K562 (cell line): ENCODE results near the gene C22orf39. TPM values are rescaled to one million over a fixed set of nuclear protein-coding genes. Genes with fewer than 3 reads are reported as not detected.

Experiments
- DMBX1 ChIP-seq: fragments of 250-450 bp; sonication (Bioruptor Pico); IDR thresholded peaks from 2 replicates; pipeline ENCODE4 v1.8.0; 2022; ENCODE audit warnings: inconsistent platforms, mild to moderate bottlenecking, moderate library complexity, borderline replicate concordance
- EGR1 ChIP-seq: fragments of 450-650 bp; conservative IDR thresholded peaks from 2 replicates; pipeline ENCODE4 v1.6.1; 2017; ENCODE audit warnings: mild to moderate bottlenecking
- GABPB2 ChIP-seq: fragments of 250-450 bp; sonication (Bioruptor Pico); conservative IDR thresholded peaks from 2 replicates; pipeline ENCODE4 v1.5.1; 2021; ENCODE audit warnings: mild to moderate bottlenecking
- IFI16 ChIP-seq: fragments of 250-450 bp; sonication (Bioruptor Pico); IDR thresholded peaks from 2 replicates; pipeline ENCODE4 v2.1.2; 2022; ENCODE audit warnings: mild to moderate bottlenecking, inconsistent platforms
- JUN ChIP-seq, 2 experiments: sonication (generic) in 1 of 2; formaldehyde crosslinking in 1 of 2; IDR thresholded peaks; 2 replicates each; pipeline versions ENCODE4 v1.6.1 to v1.8.0; 2012 to 2022; ENCODE audit warnings: borderline replicate concordance in 2 of 2, mild to moderate bottlenecking in 2 of 2, improper control_type of control experiment in 1 of 2, low read depth in 1 of 2, low read length in 1 of 2, missing genetic modification reagents in 1 of 2
- MEF2A ChIP-seq: IDR thresholded peaks from 2 replicates; pipeline ENCODE4 v1.6.1; 2011; ENCODE audit warnings: low read depth, mild to moderate bottlenecking, low read length, moderate library complexity; ENCODE audit not compliant: control insufficient read depth
- OTX1 ChIP-seq: fragments of 450-650 bp; formaldehyde crosslinking; IDR thresholded peaks from 2 replicates; pipeline ENCODE4 v1.4.0; 2022; ENCODE audit warnings: mild to moderate bottlenecking
- PCBP2 ChIP-seq: fragments of 200-400 bp; formaldehyde crosslinking; IDR thresholded peaks from 2 replicates; pipeline ENCODE4 v1.6.1; 2018; ENCODE audit warnings: low read length, low read depth, mild to moderate bottlenecking, moderate library complexity; ENCODE audit not compliant: poor library complexity, severe bottlenecking
- POU5F1 ChIP-seq: fragments of 150-350 bp; IDR thresholded peaks from 2 replicates; pipeline ENCODE4 v1.6.1; 2014; ENCODE audit warnings: borderline replicate concordance, low read length, low read depth, mild to moderate bottlenecking; ENCODE audit not compliant: partially characterized antibody
- PPARD ChIP-seq: fragments of 250-450 bp; sonication (Bioruptor Pico); IDR thresholded peaks from 2 replicates; pipeline ENCODE4 v1.8.0; 2022; ENCODE audit warnings: inconsistent platforms, mild to moderate bottlenecking, moderate library complexity
- RAD21 ChIP-seq, 2 experiments: fragments of 250-450 bp in 1 of 2; fragments of 450-650 bp in 1 of 2; sonication (Bioruptor Pico) in 1 of 2; formaldehyde crosslinking in 1 of 2; IDR thresholded peaks in 1 of 2; conservative IDR thresholded peaks in 1 of 2; 2 replicates each; pipeline versions ENCODE4 v1.4.0 to v1.8.0; 2020 to 2022; ENCODE audit warnings: mild to moderate bottlenecking in 2 of 2, moderate library complexity in 1 of 2
- RBFOX2 ChIP-seq: fragments of 200-400 bp; formaldehyde crosslinking; IDR thresholded peaks from 2 replicates; pipeline ENCODE4 v1.6.1; 2017; ENCODE audit warnings: low read depth, mild to moderate bottlenecking, low read length, moderate library complexity
- SAP30 ChIP-seq: fragments of 200-600 bp; sonication (generic); IDR thresholded peaks from 2 replicates; pipeline ENCODE4 v1.6.1; 2012; ENCODE audit warnings: borderline replicate concordance, low read depth, mild to moderate bottlenecking, moderate library complexity, low read length, control low read depth, inconsistent platforms; ENCODE audit not compliant: insufficient read depth, poor library complexity, severe bottlenecking
- SUPT5H ChIP-seq: fragments of 450-650 bp; IDR thresholded peaks from 2 replicates; pipeline ENCODE4 v1.6.1; 2016
- TAF7 ChIP-seq: fragments of 450-650 bp; IDR thresholded peaks from 2 replicates; pipeline ENCODE4 v1.6.1; 2016; ENCODE audit warnings: missing genetic modification characterization, missing compliant biosample characterization
- U2AF2 ChIP-seq: fragments of 200-400 bp; formaldehyde crosslinking; optimal IDR thresholded peaks from 2 replicates; pipeline ENCODE3; 2017; ENCODE audit warnings: low read depth, mild to moderate bottlenecking, low read length
- ZC3H4 ChIP-seq: sonication (generic); formaldehyde crosslinking; IDR thresholded peaks from 2 replicates; pipeline ENCODE4 v1.9.0; 2021; ENCODE audit warnings: missing genetic modification reagents, borderline replicate concordance
- ZKSCAN1 ChIP-seq: fragments of 150-350 bp; IDR thresholded peaks from 2 replicates; pipeline ENCODE4 v1.6.1; 2016; ENCODE audit warnings: low read depth, low read length
- ZNF507 ChIP-seq: conservative IDR thresholded peaks from 2 replicates; pipeline ENCODE4 v1.6.1; 2017; ENCODE audit warnings: missing genetic modification characterization, missing compliant biosample characterization
- ZNF57 ChIP-seq: fragments of 450-650 bp; formaldehyde crosslinking; IDR thresholded peaks from 2 replicates; pipeline ENCODE4 v1.4.0; 2020; ENCODE audit warnings: mild to moderate bottlenecking, moderate library complexity
- ZNF655 ChIP-seq: fragments of 250-450 bp; sonication (Bioruptor Pico); IDR thresholded peaks from 2 replicates; pipeline ENCODE4 v1.5.0; 2021
- polyA plus RNA-seq, 8 experiments: library from polyadenylated mRNA; depleted of rRNA in 4 of 8; stranded (reverse) in 5 of 8; unstranded in 3 of 8; fragments of >200 nt; fragmentation: Nextera tagmentation in 2 of 8; fragmentation: Illumina TruSeq in 1 of 8; extraction: Ambion mirVana in 2 of 8; extraction: Trizol in 1 of 8; gene quantifications; 2 replicates each; pipeline versions ENCODE4 v1.2.1 to v1.2.3, GENCODE V29; 2011 to 2014; ENCODE audit warnings: inconsistent platforms in 1 of 8, missing spikeins in 1 of 8
- total RNA-seq, 7 experiments: library from RNA; depleted of rRNA in 6 of 7; stranded (reverse); fragments of >200 nt in 6 of 7; fragmentation: Illumina TruSeq in 2 of 7; extraction: Trizol in 2 of 7; gene quantifications; 2 replicates each; pipeline versions ENCODE4 v1.2.1 to v1.2.3, GENCODE V29; 2011 to 2021; ENCODE audit warnings: low replicate concordance in 1 of 7
- TF ChIP-seq, protein P1 (sequence below), 3 experiments: IDR thresholded peaks in 2 of 3; conservative IDR thresholded peaks in 1 of 3; 2 replicates each; pipeline ENCODE4 v1.5.1; 2011 to 2012; ENCODE audit warnings: low read length in 3 of 3, mild to moderate bottlenecking in 3 of 3, control low read depth in 2 of 3, improper control_type of control experiment in 1 of 3, inconsistent platforms in 1 of 3, low read depth in 1 of 3, mixed read lengths in 1 of 3, moderate library complexity in 1 of 3; ENCODE audit not compliant: insufficient read depth in 2 of 3
- TF ChIP-seq, protein P2 (sequence below): fragments of 250-450 bp; sonication (Bioruptor Pico); IDR thresholded peaks from 2 replicates; pipeline ENCODE4 v1.5.0; 2022; ENCODE audit warnings: mild to moderate bottlenecking

C22orf39 gene
- total and polyA plus RNA-seq, 9 of the 15 experiments (the other 6 are each of a cell fraction or from before 2014, with no cell fraction given): 20.4 to 139 (median 66.8) TPM

- TF ChIP-seq JUN (IDR thresholded peaks at IDR 0.05; ENCODE audit: borderline replicate concordance, low read depth, low read length): 0 out of 2 replicates have a peak, but pooled peaks have one; percentile 72
- TF ChIP-seq JUN (CRISPR knock-in tag; IDR thresholded peaks at IDR 0.05; ENCODE audit: borderline replicate concordance): no peak
- no peak for TF ChIP-seq IFI16
- TF ChIP-seq RBFOX2: peak; percentile 85
- TF ChIP-seq, protein P1, sequence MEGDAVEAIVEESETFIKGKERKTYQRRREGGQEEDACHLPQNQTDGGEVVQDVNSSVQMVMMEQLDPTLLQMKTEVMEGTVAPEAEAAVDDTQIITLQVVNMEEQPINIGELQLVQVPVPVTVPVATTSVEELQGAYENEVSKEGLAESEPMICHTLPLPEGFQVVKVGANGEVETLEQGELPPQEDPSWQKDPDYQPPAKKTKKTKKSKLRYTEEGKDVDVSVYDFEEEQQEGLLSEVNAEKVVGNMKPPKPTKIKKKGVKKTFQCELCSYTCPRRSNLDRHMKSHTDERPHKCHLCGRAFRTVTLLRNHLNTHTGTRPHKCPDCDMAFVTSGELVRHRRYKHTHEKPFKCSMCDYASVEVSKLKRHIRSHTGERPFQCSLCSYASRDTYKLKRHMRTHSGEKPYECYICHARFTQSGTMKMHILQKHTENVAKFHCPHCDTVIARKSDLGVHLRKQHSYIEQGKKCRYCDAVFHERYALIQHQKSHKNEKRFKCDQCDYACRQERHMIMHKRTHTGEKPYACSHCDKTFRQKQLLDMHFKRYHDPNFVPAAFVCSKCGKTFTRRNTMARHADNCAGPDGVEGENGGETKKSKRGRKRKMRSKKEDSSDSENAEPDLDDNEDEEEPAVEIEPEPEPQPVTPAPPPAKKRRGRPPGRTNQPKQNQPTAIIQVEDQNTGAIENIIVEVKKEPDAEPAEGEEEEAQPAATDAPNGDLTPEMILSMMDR (IDR thresholded peaks at IDR 0.05 in 2 of 3, conservative IDR thresholded peaks at IDR 0.05 in 1 of 3; ENCODE audit: insufficient read depth in 2 of 3, low read depth in 1 of 3, low read length in 3 of 3): no peak; a peak in 1 of 6 replicates
- no peak for TF ChIP-seq POU5F1
- no peak for TF ChIP-seq RAD21 (CRISPR knock-in tag; conservative IDR thresholded peaks at IDR 0.05 in 1 of 2, IDR thresholded peaks at IDR 0.05 in 1 of 2)
- no peak for TF ChIP-seq MEF2A
- no peak for TF ChIP-seq EGR1
- TF ChIP-seq DMBX1 (CRISPR knock-in tag): no peak
- no peak for TF ChIP-seq ZKSCAN1
- TF ChIP-seq PPARD (CRISPR knock-in tag): no peak
- TF ChIP-seq, protein P2, sequence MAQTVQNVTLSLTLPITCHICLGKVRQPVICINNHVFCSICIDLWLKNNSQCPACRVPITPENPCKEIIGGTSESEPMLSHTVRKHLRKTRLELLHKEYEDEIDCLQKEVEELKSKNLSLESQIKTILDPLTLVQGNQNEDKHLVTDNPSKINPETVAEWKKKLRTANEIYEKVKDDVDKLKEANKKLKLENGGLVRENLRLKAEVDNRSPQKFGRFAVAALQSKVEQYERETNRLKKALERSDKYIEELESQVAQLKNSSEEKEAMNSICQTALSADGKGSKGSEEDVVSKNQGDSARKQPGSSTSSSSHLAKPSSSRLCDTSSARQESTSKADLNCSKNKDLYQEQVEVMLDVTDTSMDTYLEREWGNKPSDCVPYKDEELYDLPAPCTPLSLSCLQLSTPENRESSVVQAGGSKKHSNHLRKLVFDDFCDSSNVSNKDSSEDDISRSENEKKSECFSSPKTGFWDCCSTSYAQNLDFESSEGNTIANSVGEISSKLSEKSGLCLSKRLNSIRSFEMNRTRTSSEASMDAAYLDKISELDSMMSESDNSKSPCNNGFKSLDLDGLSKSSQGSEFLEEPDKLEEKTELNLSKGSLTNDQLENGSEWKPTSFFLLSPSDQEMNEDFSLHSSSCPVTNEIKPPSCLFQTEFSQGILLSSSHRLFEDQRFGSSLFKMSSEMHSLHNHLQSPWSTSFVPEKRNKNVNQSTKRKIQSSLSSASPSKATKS (CRISPR knock-in tag): no peak
- TF ChIP-seq ZC3H4 (CRISPR knock-in tag): no peak
- TF ChIP-seq SUPT5H: no peak
- TF ChIP-seq TAF7: 0 out of 2 replicates have a peak, but pooled peaks have one; percentile 45
- TF ChIP-seq SAP30: peak; percentile 49
- TF ChIP-seq ZNF507: no peak
- no peak for TF ChIP-seq U2AF2
- 0 out of 2 replicates have a peak, but pooled peaks have one; percentile 28 for TF ChIP-seq ZNF57 (CRISPR knock-in tag)
- no peak for TF ChIP-seq PCBP2
- TF ChIP-seq GABPB2 (CRISPR knock-in tag): no peak
- no peak for TF ChIP-seq ZNF655 (CRISPR knock-in tag)
- no peak for TF ChIP-seq OTX1 (CRISPR knock-in tag)
Measured at GRCh38 chr22:19478901-19479354, 31.4 kb upstream of the C22orf39 start, which contains the start of gene UFD1 (continued).
